OCI-LY1 (cell line): ENCODE data around the gene ITPKC.

Source experiments
- H2AFZ ChIP-seq: fragments of 200-600 bp; sonication (generic), shearing (Covaris generic); 2 replicates; pipeline ENCODE4 v1.6.0; 2014; ENCODE audit warnings: antibody characterized with exemption, mild to moderate bottlenecking, low read length
- H3F3A ChIP-seq: fragments of 200-600 bp; sonication (generic), shearing (Covaris generic); 2 replicates; pipeline ENCODE4 v1.6.0; 2014; ENCODE audit warnings: mild to moderate bottlenecking, antibody characterized with exemption, low read length, moderate library complexity; ENCODE audit not compliant: insufficient read depth
- H3K27ac ChIP-seq: fragments of 200-600 bp; sonication (generic); 2 replicates; pipeline ENCODE4 v1.5.1; 2014; ENCODE audit warnings: low read length, mixed run types, mild to moderate bottlenecking, low read depth; ENCODE audit not compliant: poor library complexity, severe bottlenecking
- H3K27me3 ChIP-seq: fragments of 200-600 bp; sonication (generic); 2 replicates; pipeline ENCODE4 v1.6.0; 2014; ENCODE audit warnings: antibody characterized with exemption, mild to moderate bottlenecking, low read length, moderate library complexity; ENCODE audit not compliant: insufficient read depth
- H3K36me3 ChIP-seq: fragments of 200-600 bp; sonication (generic); 2 replicates; pipeline ENCODE4 v1.6.1; 2014; ENCODE audit warnings: mild to moderate bottlenecking, antibody characterized with exemption, low read length, moderate library complexity, mixed read lengths; ENCODE audit not compliant: insufficient read depth
- H3K4me1 ChIP-seq: fragments of 200-600 bp; sonication (generic); 2 replicates; pipeline ENCODE4 v1.5.1; 2014; ENCODE audit warnings: mild to moderate bottlenecking, low read length, moderate library complexity; ENCODE audit not compliant: insufficient read depth, severe bottlenecking
- H3K4me2 ChIP-seq: fragments of 200-600 bp; sonication (generic), shearing (Covaris generic); 2 replicates; pipeline ENCODE4 v1.6.1; 2014; ENCODE audit warnings: low read length
- H3K4me3 ChIP-seq: fragments of 200-600 bp; sonication (generic); 2 replicates; pipeline ENCODE4 v1.5.1; 2014; ENCODE audit warnings: low read length, low read depth, mild to moderate bottlenecking, mixed read lengths; ENCODE audit not compliant: poor library complexity, severe bottlenecking
- H3K79me2 ChIP-seq: fragments of 200-600 bp; shearing (Covaris generic); 2 replicates; pipeline ENCODE4 v1.6.1; 2016; ENCODE audit warnings: mixed run types, low read length, mixed read lengths; ENCODE audit not compliant: insufficient read depth
- H3K9ac ChIP-seq: fragments of 200-600 bp; sonication (generic), shearing (Covaris generic); 2 replicates; pipeline ENCODE4 v1.6.1; 2014; ENCODE audit warnings: mild to moderate bottlenecking, low read length, mixed read lengths
- H3K9me2 ChIP-seq: fragments of 200-600 bp; sonication (generic), shearing (Covaris generic); 2 replicates; pipeline ENCODE4 v1.6.1; 2014; ENCODE audit warnings: low read depth, mild to moderate bottlenecking, low read length, mixed read lengths
- H3K9me3 ChIP-seq: fragments of 200-600 bp; shearing (Covaris generic); 2 replicates; pipeline ENCODE4 v1.6.1; 2014; ENCODE audit warnings: low read length, mixed read lengths
- H4K20me1 ChIP-seq: fragments of 200-600 bp; sonication (generic), shearing (Covaris generic); 2 replicates; pipeline ENCODE4 v1.6.0; 2016; ENCODE audit warnings: mild to moderate bottlenecking, low read length; ENCODE audit not compliant: insufficient read depth
- CTCF ChIP-seq: fragments of 200-600 bp; sonication (generic), shearing (Covaris generic); IDR thresholded peaks from 2 replicates; pipeline ENCODE4 v1.5.1; 2017; ENCODE audit warnings: mild to moderate bottlenecking, antibody characterized with exemption, low read length, moderate library complexity, mixed read lengths
- EZH2 ChIP-seq: fragments of 200-600 bp; sonication (generic), shearing (Covaris generic); IDR thresholded peaks from 2 replicates; pipeline ENCODE4 v1.8.0; 2017; ENCODE audit warnings: borderline replicate concordance, mixed run types, mild to moderate bottlenecking, antibody characterized with exemption, low read length, moderate library complexity, mixed read lengths

ITPKC gene

GRCh38 chr19:40735013-40735771 lies 18.3 kb downstream of the ITPKC start:
- no peak for TF ChIP-seq CTCF
- TF ChIP-seq EZH2 = no peak
- H2AFZ ChIP-seq = no peak overlapping the region
- H3K4me1 ChIP-seq = no peaks in the 10 kb centered on the region
- no peak overlapping the region for H3K9ac ChIP-seq
- H3K79me2 ChIP-seq = no peaks in the 10 kb centered on the region
- H3K36me3 ChIP-seq = peaks cover 17% of the 10 kb centered on the region
- no peak overlapping the region for H3K4me3 ChIP-seq
- H3K27ac ChIP-seq = no peak overlapping the region
- no peaks in the 10 kb centered on the region for H3K9me3 ChIP-seq
- H3K27me3 ChIP-seq = no peaks in the 10 kb centered on the region
- H3K4me2 ChIP-seq = no peak overlapping the region
- H3K9me2 ChIP-seq = no peaks in the 10 kb centered on the region
- H4K20me1 ChIP-seq = no peaks in the 10 kb centered on the region
- H3F3A ChIP-seq = no peaks in the 10 kb centered on the region

GRCh38 chr19:40736661-40737060 lies 19.7 kb downstream of the ITPKC start:
- Histone ChIP-seq H3K27me3 (no peaks in the 10 kb centered on the region), H3K27ac (no peak overlapping the region), H3K4me3 (no peak overlapping the region), H3K79me2 (no peaks in the 10 kb centered on the region), H3F3A (no peaks in the 10 kb centered on the region), H2AFZ (no peak overlapping the region), H3K4me1 (no peaks in the 10 kb centered on the region), H3K9me3 (no peaks in the 10 kb centered on the region), H3K9me2 (no peaks in the 10 kb centered on the region), H3K9ac (no peak overlapping the region), H3K36me3 (peaks cover 8% of the 10 kb centered on the region), H3K4me2 (no peak overlapping the region), H4K20me1 (no peaks in the 10 kb centered on the region)
- TF ChIP-seq CTCF (no peak), EZH2 (no peak)

- H3K4me2 ChIP-seq = no peak overlapping the region
- no peaks in the 10 kb centered on the region for H3K79me2 ChIP-seq
- H4K20me1 ChIP-seq = no peaks in the 10 kb centered on the region
- H2AFZ ChIP-seq = no peak overlapping the region
- H3F3A ChIP-seq = no peaks in the 10 kb centered on the region
- TF ChIP-seq CTCF (no peak), EZH2 (no peak)
- no peaks in the 10 kb centered on the region for H3K27me3 ChIP-seq
- no peaks in the 10 kb centered on the region for H3K9me2 ChIP-seq
- H3K9ac ChIP-seq = no peak overlapping the region
- no peaks in the 10 kb centered on the region for H3K4me1 ChIP-seq
- peaks cover 8% of the 10 kb centered on the region; the same call in 1 of the 2 replicates for H3K36me3 ChIP-seq
- no peak overlapping the region for H3K4me3 ChIP-seq
- H3K27ac ChIP-seq = no peak overlapping the region
- H3K9me3 ChIP-seq = no peaks in the 10 kb centered on the region
Measured at GRCh38 chr19:40737102-40737644, 20.3 kb downstream of the ITPKC start.
